ENCODE measurements around the gene SLC12A3. TPM values are rescaled to one million over a fixed set of nuclear protein-coding genes. Genes with fewer than 3 reads are reported as not detected.

Gene SLC12A3
- total and polyA plus RNA-seq, 12 donors, result 0.03 to 0.06 TPM; not detected in 10

DNA sequence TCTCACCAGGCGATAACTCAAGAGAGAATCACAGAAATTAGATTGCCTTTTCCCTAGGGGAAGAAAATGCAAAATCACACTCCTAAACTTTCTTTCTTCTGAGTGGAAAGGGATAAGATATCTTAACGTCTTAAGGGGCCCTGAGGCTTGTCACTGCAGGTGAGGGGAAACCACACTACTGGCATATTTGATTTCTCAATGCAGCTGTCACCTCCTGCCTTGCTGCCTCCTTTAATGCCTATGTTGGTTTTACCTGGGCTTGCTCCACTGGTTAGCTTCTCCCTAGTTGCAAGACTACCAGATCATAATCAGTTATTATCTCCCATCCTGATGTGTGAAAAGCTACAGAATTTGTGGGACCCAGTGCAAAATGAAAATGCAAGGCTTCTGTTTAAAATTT lies 62.5 kb downstream of the SLC12A3 start:
- intact Hi-C loops (cut with DNase I), result no loop called here
- Histone ChIP-seq H3K9me3 (replicated peaks in 1 of 3) (no peaks in the 10 kb centered on the region), H3K36me3 (replicated peaks in 1 of 2) (no peaks in the 10 kb centered on the region), H3K4me1 (replicated peaks in 1 of 2) (peaks cover 4 to 8% of the 10 kb centered on the region in 2 donors), H3K27ac (no peak overlapping the region), H3K4me3 (no peak overlapping the region), H3K27me3 (no peaks in the 10 kb centered on the region)
- TF ChIP-seq, protein P1, sequence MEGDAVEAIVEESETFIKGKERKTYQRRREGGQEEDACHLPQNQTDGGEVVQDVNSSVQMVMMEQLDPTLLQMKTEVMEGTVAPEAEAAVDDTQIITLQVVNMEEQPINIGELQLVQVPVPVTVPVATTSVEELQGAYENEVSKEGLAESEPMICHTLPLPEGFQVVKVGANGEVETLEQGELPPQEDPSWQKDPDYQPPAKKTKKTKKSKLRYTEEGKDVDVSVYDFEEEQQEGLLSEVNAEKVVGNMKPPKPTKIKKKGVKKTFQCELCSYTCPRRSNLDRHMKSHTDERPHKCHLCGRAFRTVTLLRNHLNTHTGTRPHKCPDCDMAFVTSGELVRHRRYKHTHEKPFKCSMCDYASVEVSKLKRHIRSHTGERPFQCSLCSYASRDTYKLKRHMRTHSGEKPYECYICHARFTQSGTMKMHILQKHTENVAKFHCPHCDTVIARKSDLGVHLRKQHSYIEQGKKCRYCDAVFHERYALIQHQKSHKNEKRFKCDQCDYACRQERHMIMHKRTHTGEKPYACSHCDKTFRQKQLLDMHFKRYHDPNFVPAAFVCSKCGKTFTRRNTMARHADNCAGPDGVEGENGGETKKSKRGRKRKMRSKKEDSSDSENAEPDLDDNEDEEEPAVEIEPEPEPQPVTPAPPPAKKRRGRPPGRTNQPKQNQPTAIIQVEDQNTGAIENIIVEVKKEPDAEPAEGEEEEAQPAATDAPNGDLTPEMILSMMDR (IDR thresholded peaks at IDR 0.05), result no peak
- no peak for TF ChIP-seq POLR2A (IDR thresholded peaks at IDR 0.05)
- no peak for DNase-seq
- 59 to 69% (median 63%) methylated on average over 2 of the region's 2 CpGs for WGBS, 4 donors

DNA sequence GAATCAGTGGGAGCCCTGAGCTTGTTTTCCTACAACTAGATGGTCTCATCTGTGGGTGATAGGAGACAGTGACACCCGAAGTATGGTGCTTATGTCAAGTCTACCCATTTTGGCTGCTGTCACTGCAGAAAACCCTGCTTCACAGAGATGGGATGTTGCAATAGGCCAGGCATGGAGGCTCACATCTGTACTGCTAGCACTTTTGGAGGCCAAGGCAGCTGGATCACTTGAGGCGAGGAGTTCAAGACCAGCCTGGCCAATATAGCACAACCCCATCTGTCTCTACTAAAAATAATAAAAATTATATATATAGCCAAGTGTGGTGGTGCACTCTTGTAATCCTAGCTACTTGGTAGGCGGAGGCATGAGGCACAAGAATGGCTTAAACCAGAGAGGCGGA lies 64.6 kb downstream of the SLC12A3 start:
- WGBS, 4 donors, result 96 to 97% (median 96%) methylated on average over 4 of the region's 4 CpGs
- H3K27me3 ChIP-seq, result no peaks in the 10 kb centered on the region
- intact Hi-C loops (cut with DNase I), result no loop called here

DNA sequence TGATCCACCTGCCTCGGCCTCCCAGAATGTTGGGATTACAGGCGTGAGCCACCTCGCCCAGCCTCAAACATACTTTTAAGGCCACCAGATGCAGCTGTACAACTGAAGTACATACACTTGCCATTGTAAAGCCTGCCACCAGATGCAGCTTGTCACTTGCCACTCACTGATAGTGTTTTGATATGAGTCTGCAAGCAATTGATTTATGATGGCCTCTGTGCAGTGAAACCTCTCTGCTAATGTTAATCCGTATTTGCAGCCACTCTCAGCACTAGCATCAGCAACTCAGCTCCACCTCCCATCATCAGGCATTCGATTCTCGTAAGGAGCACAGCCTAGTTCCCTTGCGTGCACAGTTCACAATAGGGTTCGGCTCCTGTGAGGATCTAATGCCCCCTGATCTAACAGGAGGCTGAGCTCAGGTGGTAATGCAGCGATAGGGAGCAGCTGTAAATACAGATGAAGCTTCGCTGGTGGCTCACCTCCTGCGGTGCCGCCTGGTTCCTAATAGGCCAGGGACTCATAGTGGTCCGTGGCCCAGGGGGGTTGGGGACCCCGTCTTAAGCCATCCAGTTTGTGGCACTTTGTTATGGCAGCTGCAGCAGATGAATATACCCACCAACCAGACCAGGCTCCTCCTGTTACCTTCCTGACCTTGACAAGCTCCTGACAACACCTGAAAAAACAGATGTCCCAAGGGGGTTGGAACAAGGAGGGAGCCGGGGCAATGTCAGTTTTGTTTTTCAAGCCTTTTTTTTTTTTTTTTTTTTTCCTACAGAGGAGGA lies 65.7 kb downstream of the SLC12A3 start:
- TF ChIP-seq, protein P1 (IDR thresholded peaks at IDR 0.05), result no peak
- no peak for TF ChIP-seq POLR2A (IDR thresholded peaks at IDR 0.05)
- no peak overlapping the region for H3K27ac ChIP-seq
- no peak for DNase-seq

More for the DNA sequence above, 64.6 kb downstream of the SLC12A3 start:
- Histone ChIP-seq H3K4me1 (replicated peaks in 1 of 2) (peaks cover 8 to 21% of the 10 kb centered on the region in 2 donors), H3K36me3 (replicated peaks in 1 of 2) (no peaks in the 10 kb centered on the region), H3K4me3 (no peak overlapping the region), H3K27ac (no peak overlapping the region), H3K9me3 (replicated peaks in 1 of 3) (no peaks in the 10 kb centered on the region)
- DNase-seq, result no peak
- TF ChIP-seq, protein P1 (IDR thresholded peaks at IDR 0.05), result no peak
- TF ChIP-seq POLR2A (IDR thresholded peaks at IDR 0.05), result no peak

DNA sequence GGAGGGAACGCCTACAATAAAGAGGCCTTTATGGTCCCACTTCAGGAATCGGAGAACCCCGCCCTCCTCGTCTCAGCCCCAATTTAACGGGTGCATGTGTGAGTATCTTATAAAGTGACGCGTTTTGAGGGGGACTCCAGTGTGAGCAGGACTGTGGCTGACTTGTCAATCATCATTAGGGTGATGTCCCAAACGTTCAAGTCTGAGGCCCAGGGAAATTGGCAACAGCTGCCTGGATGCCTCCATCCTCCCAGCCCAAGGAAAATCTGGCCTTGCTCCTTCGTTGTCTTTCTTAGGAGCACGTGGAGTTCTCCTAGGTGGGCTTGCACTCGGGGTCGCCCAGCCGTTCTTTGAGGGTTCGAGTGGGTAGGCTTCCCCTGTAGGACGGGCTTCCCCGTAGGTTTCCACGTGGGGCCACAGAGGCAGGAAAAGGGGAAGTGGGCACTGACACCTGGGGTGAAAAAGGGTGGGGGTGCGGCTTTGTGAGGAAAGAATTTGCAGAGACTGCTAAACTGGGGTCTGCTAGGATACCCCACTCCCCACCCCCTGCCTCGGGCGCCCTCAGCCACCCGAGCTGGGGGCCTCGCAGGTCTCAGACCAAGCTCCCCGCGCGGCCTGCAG lies 66.4 kb downstream of the SLC12A3 start:
- peaks cover 0 to 15% of the 10 kb centered on the region in 2 donors for H3K36me3 ChIP-seq (replicated peaks in 1 of 2)
- H3K9me3 ChIP-seq (replicated peaks in 1 of 3), result no peaks in the 10 kb centered on the region
- H3K27me3 ChIP-seq, result no peaks in the 10 kb centered on the region
- H3K4me1 ChIP-seq (replicated peaks in 1 of 2), result peaks cover 18 to 38% of the 10 kb centered on the region in 2 donors
- WGBS, 4 donors, result 25 to 38% (median 31%) methylated on average over 17 to 25 of the region's 25 CpGs
- peak in 2 of 7 donors; percentile 39 to 62 for DNase-seq
- TF ChIP-seq POLR2A (IDR thresholded peaks at IDR 0.05), result no peak
- TF ChIP-seq, protein P1 (IDR thresholded peaks at IDR 0.05), result no peak
- peak overlapping the region in 2 of 4 donors; percentile 74 to 94 for H3K4me3 ChIP-seq
- intact Hi-C loops (cut with DNase I), result no loop called here
- peak overlapping the region; percentile 9 to 99 (median 97) for H3K27ac ChIP-seq

More for the DNA sequence above, 65.7 kb downstream of the SLC12A3 start:
- H3K4me1 ChIP-seq (replicated peaks in 1 of 2), result peaks cover 18 to 31% of the 10 kb centered on the region in 2 donors
- intact Hi-C loops (cut with DNase I), result no loop called here
- H3K4me3 ChIP-seq, result no peak overlapping the region
- no peaks in the 10 kb centered on the region for H3K27me3 ChIP-seq
- 84 to 91% (median 87%) methylated on average over 14 to 15 of the region's 15 CpGs for WGBS, 4 donors
- H3K36me3 ChIP-seq (replicated peaks in 1 of 2), result peaks cover 0 to 8% of the 10 kb centered on the region in 2 donors
- no peaks in the 10 kb centered on the region for H3K9me3 ChIP-seq (replicated peaks in 1 of 3)

Measured in adrenal gland (tissue), 12 donors.